Measurements from ENCODE around the gene NBPF10.
"Not testable (repeated sequence)": the region's sequence is repeated elsewhere in the genome, so short reads cannot be mapped to it uniquely, and the experiment has no call there.

Gene NBPF10

GRCh38 chr1:146144465-146144864 lies at the start of gene NBPF10:
Gene NBPF10 (minus strand): TSS chr1:146144804. CDS start chr1:146144769, 35 bp downstream.
- DNase-seq: not testable (repeated sequence)

- DNase-seq: not testable (repeated sequence)
Observed at GRCh38 chr1:146174531-146174930, 29.9 kb upstream of the NBPF10 start.

GRCh38 chr1:146167740-146168139 lies 23.1 kb upstream of the NBPF10 start:
- DNase-seq: not testable (repeated sequence)

GRCh38 chr1:146167273-146167672 lies 22.7 kb upstream of the NBPF10 start:
- DNase-seq: not testable (repeated sequence)

Measured in NCI-H510A treated with DMSO at 0.1 percent for 48 hours (cell line).